Natural killer cell (primary cell): ENCODE results near the gene ZNF764. TPM values are rescaled to one million over a fixed set of nuclear protein-coding genes. Genes with fewer than 3 reads are reported as not detected.

ENCODE experiments used
- ATAC-seq, 3 donors: fragments of 150-1000 bp in 2 of 3; fragments of 200-7000 bp in 1 of 3; cut with Tn5 transposase; 1 replicate in 1 of 3; 2 replicates in 2 of 3; pipeline ENCODE4 v1.10.0; 2021; ENCODE audit warnings: mild to moderate bottlenecking in 2 of 3, moderate library complexity in 2 of 3
- DNase-seq, 2 donors: peaks; one replicate each; pipeline versions ENCODE4 v3.0.0 to v3.0.0-alpha.2; 2013 to 2021; ENCODE audit warnings: mixed read lengths in 1 of 2
- H3K27ac ChIP-seq: one replicate; pipeline ENCODE4 v1.5.1; 2013; ENCODE audit warnings: mild to moderate bottlenecking, low read length
- H3K27me3 ChIP-seq: one replicate; pipeline ENCODE4 v1.6.1; 2013; ENCODE audit warnings: low read length; ENCODE audit not compliant: control insufficient read depth, insufficient read depth
- H3K36me3 ChIP-seq: one replicate; pipeline ENCODE4 v1.6.1; 2013; ENCODE audit warnings: low read length; ENCODE audit not compliant: control insufficient read depth, insufficient read depth
- H3K4me1 ChIP-seq: one replicate; pipeline ENCODE4 v1.6.1; 2013; ENCODE audit warnings: low read length; ENCODE audit not compliant: control insufficient read depth, insufficient read depth
- H3K4me3 ChIP-seq: one replicate; pipeline ENCODE4 v1.5.1; 2013; ENCODE audit warnings: low read length
- H3K9me3 ChIP-seq: one replicate; pipeline ENCODE4 v1.6.1; 2013; ENCODE audit warnings: low read length; ENCODE audit not compliant: control insufficient read depth, insufficient read depth
- H3K27ac Mint-ChIP-seq, 2 donors: one replicate each; pipeline ENCODE4 v1.8.0; 2022; ENCODE audit warnings: mild to moderate bottlenecking in 2 of 2, mixed read lengths in 2 of 2, moderate library complexity in 1 of 2
- H3K27me3 Mint-ChIP-seq, 2 donors: one replicate each; pipeline ENCODE4 v1.8.0; 2022; ENCODE audit warnings: low read depth in 2 of 2, mixed read lengths in 2 of 2
- H3K36me3 Mint-ChIP-seq: one replicate; pipeline ENCODE4 v1.8.0; 2022; ENCODE audit warnings: mixed read lengths
- H3K4me1 Mint-ChIP-seq, 2 donors: one replicate each; pipeline ENCODE4 v1.8.0; 2022; ENCODE audit warnings: mixed read lengths in 2 of 2
- H3K4me3 Mint-ChIP-seq: one replicate; pipeline ENCODE4 v1.8.0; 2022; ENCODE audit warnings: mild to moderate bottlenecking, moderate library complexity, mixed read lengths
- H3K9me3 Mint-ChIP-seq, 2 donors: one replicate each; pipeline ENCODE4 v1.8.0; 2022; ENCODE audit warnings: mixed read lengths in 2 of 2
- CTCF ChIP-seq: fragments of 200-600 bp; IDR thresholded peaks from one replicate; pipeline ENCODE4 v1.8.0; 2022; ENCODE audit warnings: antibody characterized with exemption
- WGBS: methylation state at CpG from one replicate; pipeline ENCODE4 v1.1.7; 2013; ENCODE audit warnings: missing lambda C conversion rate; ENCODE audit not compliant: insufficient coverage; 5-methylcytosine and 5-hydroxymethylcytosine counted together
- intact Hi-C: fragments of 100-400 bp; cut with micrococcal nuclease; formaldehyde crosslinking; loops from one replicate; pipeline ENCODE4 v1.14.2; 2022
- total RNA-seq, 4 donors: library from RNA; stranded (reverse); fragments of 120-200 nt in 1 of 4; gene quantifications; one replicate each; pipeline versions ENCODE4 v1.2.3 to v1.2.4, GENCODE V29; 2013 to 2022

ZNF764 gene
- total RNA-seq, 3 donors from 2014 or later (not counting 1 experiment from before 2014, with no cell fraction given) = 9.6 to 13.0 (median 11.7) TPM

- Histone ChIP-seq H3K27me3 (no peaks in the 10 kb centered on the region), H3K27ac (no peak overlapping the region), H3K4me1 (peaks cover 27% of the 10 kb centered on the region), H3K4me3 (no peak overlapping the region), H3K36me3 (peaks cover 8% of the 10 kb centered on the region), H3K9me3 (no peaks in the 10 kb centered on the region)
- peaks cover 9 to 24% of the 10 kb centered on the region in 2 donors for H3K4me1 Mint-ChIP-seq
- DNase-seq = no peak
- no peaks in the 10 kb centered on the region for H3K9me3 Mint-ChIP-seq
- no peaks in the 10 kb centered on the region for H3K36me3 Mint-ChIP-seq
- no peak overlapping the region for H3K27ac Mint-ChIP-seq
- 85% methylated on average over 4 of the region's 4 CpGs for WGBS
- peak overlapping the region; percentile 67 for H3K4me3 Mint-ChIP-seq
- ATAC-seq = no peak
- intact Hi-C loops = no loop called here
- H3K27me3 Mint-ChIP-seq = no peaks in the 10 kb centered on the region
- TF ChIP-seq CTCF = no peak
These were observed 29.2 kb downstream of the ZNF764 start for GRCh38 chr16:30528799-30529457.

DNA sequence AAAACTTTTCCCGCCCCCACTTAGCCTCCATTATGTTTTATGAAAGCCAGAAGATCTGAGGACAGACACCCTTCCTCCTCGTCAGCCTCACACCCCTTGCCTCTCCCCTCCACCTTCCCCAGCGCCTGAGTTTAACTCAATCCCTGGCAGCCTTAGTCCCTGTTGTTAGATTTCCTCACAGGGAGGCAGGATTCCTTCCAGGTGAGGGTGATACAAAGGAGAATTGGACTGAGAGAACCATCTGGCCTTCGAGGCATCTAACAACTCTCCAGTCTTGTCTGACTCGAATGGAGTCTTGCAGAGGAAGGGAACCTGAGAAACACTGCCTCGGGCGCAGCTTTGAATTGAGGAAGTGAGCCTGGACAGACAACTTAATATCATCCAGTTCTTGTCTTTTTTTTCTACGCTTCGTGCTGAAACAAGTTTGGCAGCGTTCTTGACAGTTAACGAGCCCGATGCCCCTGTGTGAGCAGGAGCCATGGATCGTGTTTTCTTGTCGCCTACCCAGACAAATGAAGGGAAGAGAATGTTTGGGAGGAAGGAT, 30.5 kb downstream of the ZNF764 start:
- ATAC-seq (no peak), DNase-seq (peak in 1 of 2 donors; percentile 56)
- Histone ChIP-seq H3K9me3 (no peaks in the 10 kb centered on the region), H3K27ac (peak overlapping the region; percentile 75), H3K27me3 (no peaks in the 10 kb centered on the region), H3K4me3 (peak overlapping the region; percentile 81), H3K36me3 (peaks cover 7% of the 10 kb centered on the region), H3K4me1 (peaks cover 18% of the 10 kb centered on the region)
- Mint-ChIP-seq H3K4me3 (peak overlapping the region; percentile 84), H3K27me3 (no peaks in the 10 kb centered on the region), H3K36me3 (no peaks in the 10 kb centered on the region), H3K27ac (peak overlapping the region; percentile 67 to 88), H3K4me1 (peaks cover 9 to 19% of the 10 kb centered on the region in 2 donors), H3K9me3 (no peaks in the 10 kb centered on the region)
- no peak for TF ChIP-seq CTCF
- intact Hi-C loops = loop anchor here (2.0 kb wide), 1 partner anchor 31 kb away; the partner anchor contains the start of gene ZNF764
- WGBS = 11% methylated on average over 13 of the region's 14 CpGs

DNA sequence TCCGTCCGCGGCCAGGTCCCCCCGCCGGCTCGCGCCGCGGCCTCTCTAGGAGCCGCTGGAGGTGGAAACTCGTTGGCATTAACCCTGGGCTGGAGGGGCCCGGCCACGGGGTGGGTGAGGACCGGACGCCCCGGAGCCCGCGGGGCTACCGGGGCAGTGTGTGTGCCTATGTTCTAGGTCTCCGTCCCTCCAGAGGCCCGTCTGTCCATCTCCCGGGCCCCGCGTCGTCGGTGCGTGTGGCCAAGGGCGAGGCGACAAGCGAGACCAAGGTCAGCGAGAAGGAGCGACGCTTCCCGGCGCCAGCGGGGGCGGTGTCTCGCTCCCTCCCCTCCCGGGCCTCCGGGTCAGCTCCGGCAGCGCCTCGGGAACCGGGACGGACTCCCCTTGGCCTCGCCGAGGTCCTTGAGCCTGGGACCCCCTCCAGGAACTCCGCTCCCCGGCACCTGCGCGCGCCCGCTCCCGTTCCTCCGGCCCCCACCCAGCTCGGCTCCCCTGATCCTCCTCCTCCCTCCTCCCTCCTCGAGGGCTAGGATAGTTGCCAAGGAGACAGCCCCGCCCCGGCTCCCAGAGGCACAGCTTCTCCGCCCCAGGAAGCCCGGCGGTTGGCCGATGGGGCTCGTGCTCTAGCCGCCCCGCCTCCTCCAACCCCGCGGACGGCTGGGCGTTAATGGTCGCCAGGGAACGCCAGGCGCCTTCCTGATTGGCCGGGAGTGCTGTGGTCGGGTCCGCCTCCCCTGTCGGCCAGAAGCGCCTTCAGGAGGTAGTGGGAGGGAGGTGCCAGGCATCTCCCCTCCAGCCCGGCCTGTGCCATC, 31.1 kb downstream of the ZNF764 start:
- intact Hi-C loops = loop anchor here (2.0 kb wide), 1 partner anchor 32 kb away; the partner anchor contains the start of gene ZNF764
- H3K4me1 Mint-ChIP-seq = peaks cover 14 to 24% of the 10 kb centered on the region in 2 donors
- H3K4me3 ChIP-seq = peak overlapping the region; percentile 81
- WGBS = under 1% methylated on average over 79 of the region's 79 CpGs
- peaks cover 4% of the 10 kb centered on the region for H3K36me3 ChIP-seq
- TF ChIP-seq CTCF = no peak
- H3K27ac Mint-ChIP-seq = peak overlapping the region; percentile 67 to 88
- no peaks in the 10 kb centered on the region for H3K27me3 ChIP-seq
- no peaks in the 10 kb centered on the region for H3K9me3 ChIP-seq
- peak; percentile 75 to 89 for DNase-seq
- peak overlapping the region; percentile 84 for H3K4me3 Mint-ChIP-seq
- H3K36me3 Mint-ChIP-seq = peaks cover 6% of the 10 kb centered on the region
- H3K9me3 Mint-ChIP-seq = no peaks in the 10 kb centered on the region
- ATAC-seq = peak; percentile 79 to 90 (median 82)
- peak overlapping the region; percentile 75 for H3K27ac ChIP-seq
- H3K27me3 Mint-ChIP-seq = no peaks in the 10 kb centered on the region
- H3K4me1 ChIP-seq = peaks cover 18% of the 10 kb centered on the region
